HG03135 (cell line): Measurements from ENCODE around the gene VWC2.
A peak's percentile ranks its signal among the peaks of the same experiment; 100 is the strongest.
"Not testable (repeated sequence)": the region's sequence is repeated elsewhere in the genome, so short reads cannot be mapped to it uniquely, and the experiment has no call there.

ENCODE experiments used
- ATAC-seq: cut with Tn5 transposase; IDR thresholded peaks from one replicate; pipeline ENCODE4 v1.9.1; 2021; ENCODE audit warnings: mild to moderate bottlenecking, moderate library complexity; ENCODE audit not compliant: unreplicated experiment

VWC2 gene

GRCh38 chr7:49848211-49848841 lies 74.9 kb downstream of the VWC2 start:
- ATAC-seq: no peak

GRCh38 chr7:49850921-49851613 lies 77.6 kb downstream of the VWC2 start:
- ATAC-seq: no peak

GRCh38 chr7:49851614-49851934 lies 78.1 kb downstream of the VWC2 start:
- ATAC-seq: not testable (repeated sequence)

GRCh38 chr7:49852619-49853462 lies 79.4 kb downstream of the VWC2 start:
- ATAC-seq: peak; percentile 71

- ATAC-seq: no peak
Observed at GRCh38 chr7:49855281-49855980, 82.0 kb downstream of the VWC2 start.

- ATAC-seq: no peak
Observed at GRCh38 chr7:49860293-49860692, 86.9 kb downstream of the VWC2 start.

- ATAC-seq: no peak
Observed at GRCh38 chr7:49866076-49866735, 92.8 kb downstream of the VWC2 start.

GRCh38 chr7:49866910-49867309 lies 93.5 kb downstream of the VWC2 start:
- no peak for ATAC-seq

- no peak for ATAC-seq
Observed at GRCh38 chr7:49873420-49873819, 100.0 kb downstream of the VWC2 start.

- no peak for ATAC-seq
Observed at GRCh38 chr7:49875336-49875735, 101.9 kb downstream of the VWC2 start.

GRCh38 chr7:49876202-49876601 lies 102.8 kb downstream of the VWC2 start:
- no peak for ATAC-seq

- ATAC-seq: no peak
Observed at GRCh38 chr7:49878089-49878488, 104.7 kb downstream of the VWC2 start.

GRCh38 chr7:49878627-49879026 lies 105.2 kb downstream of the VWC2 start:
- no peak for ATAC-seq

- ATAC-seq: no peak
Observed at GRCh38 chr7:49883933-49884332, 110.5 kb downstream of the VWC2 start.

- ATAC-seq: no peak
Observed at GRCh38 chr7:49885593-49886285, 112.3 kb downstream of the VWC2 start.

- no peak for ATAC-seq
Observed at GRCh38 chr7:49892481-49892880, 119.0 kb downstream of the VWC2 start.

GRCh38 chr7:49893131-49893530 lies 119.7 kb downstream of the VWC2 start:
- no peak for ATAC-seq

- ATAC-seq: no peak
Observed at GRCh38 chr7:49894543-49894942, 121.1 kb downstream of the VWC2 start.

GRCh38 chr7:49911909-49912308 lies 138.5 kb downstream of the VWC2 start:
- ATAC-seq: no peak

- no peak for ATAC-seq
Observed at GRCh38 chr7:49926720-49927119, 153.3 kb downstream of the VWC2 start.
